Psoas muscle (tissue), 8 donors: ENCODE results near the gene BBX. TPM values are rescaled to one million over a fixed set of nuclear protein-coding genes. Genes with fewer than 3 reads are reported as not detected.

Source experiments
- ATAC-seq, 4 donors: fragments of 200-7000 bp; cut with Tn5 transposase; one replicate each; pipeline ENCODE4 v1.9.1; 2020; ENCODE audit warnings: moderate library complexity in 3 of 4, mild to moderate bottlenecking in 2 of 4
- DNase-seq, 2 donors: peaks; one replicate each; pipeline ENCODE4 v3.0.0-alpha.2; 2020
- H3K27ac ChIP-seq: fragments of 200-600 bp; one replicate; pipeline ENCODE4 v1.8.0; 2022
- H3K27me3 ChIP-seq, 3 donors: fragments of 200-600 bp in 1 of 3; one replicate each; pipeline versions ENCODE4 v1.6.1 to v1.8.0; 2013 to 2022; ENCODE audit warnings: low read length in 2 of 3, mild to moderate bottlenecking in 2 of 3, moderate library complexity in 1 of 3; ENCODE audit not compliant: insufficient read depth in 3 of 3
- H3K36me3 ChIP-seq, 2 donors: fragments of 200-600 bp in 1 of 2; one replicate each; pipeline versions ENCODE4 v1.6.1 to v1.8.0; 2013 to 2022; ENCODE audit warnings: low read depth in 1 of 2, mild to moderate bottlenecking in 1 of 2, moderate library complexity in 1 of 2; ENCODE audit not compliant: insufficient read depth in 1 of 2
- H3K4me1 ChIP-seq: fragments of 200-600 bp; one replicate; pipeline ENCODE4 v1.8.0; 2022
- H3K4me3 ChIP-seq: fragments of 200-600 bp; one replicate; pipeline ENCODE4 v1.8.0; 2022; ENCODE audit warnings: mild to moderate bottlenecking
- H3K9me3 ChIP-seq: fragments of 200-600 bp; one replicate; pipeline ENCODE4 v1.8.0; 2022
- WGBS, 3 donors: extraction: QIAGEN DNeasy Blood & Tissue Kit; methylation state at CpG; one replicate each; pipeline versions ENCODE4 v1.1.6 to v1.1.7; 2013; 5-methylcytosine and 5-hydroxymethylcytosine counted together
- intact Hi-C, 2 donors: fragments of 100-400 bp; cut with DNase I; formaldehyde crosslinking; loops; one replicate each; pipeline versions ENCODE4 v1.11.0 to v1.14.2; 2022
- polyA plus RNA-seq, 3 donors: library from polyadenylated mRNA; stranded (reverse); fragments of 200-250 nt; gene quantifications; one replicate each; pipeline ENCODE4 v1.2.3, GENCODE V29; 2013
- total RNA-seq, 4 donors: library from RNA; stranded (reverse); fragmentation: NEBNext Ultra II Directional in 2 of 4; extraction: Animal tissue kit (Norgen Biotek cat#: 25700) in 2 of 4; gene quantifications; one replicate each; pipeline versions ENCODE4 v1.2.1 to v1.2.4, GENCODE V29; 2021 to 2023
- TF ChIP-seq, protein P1 (sequence below): fragments of 200-600 bp; IDR thresholded peaks from one replicate; pipeline ENCODE4 v1.8.0; 2022; ENCODE audit warnings: antibody characterized with exemption
- donor health status: healthy with polysubstance abuse.
- donor health status: DM: no; HTN: no; CAD: no; lungs with moderate emphysema.
- donor health status: Bipolar disorder and iron deficiency.
- donor health status: healthy.
- donor health status: DM: yes; HTN: yes; CAD: no.
- donor health status: DM: no; HTN: no; CAD: no.
- donor health status: DM: no; HTN: no; CAD: no.
- donor health status: DM: yes; HTN: yes; CAD: no.

Gene BBX
- total and polyA plus RNA-seq, 7 donors, result 2.2 to 30.4 (median 16.2) TPM

DNA sequence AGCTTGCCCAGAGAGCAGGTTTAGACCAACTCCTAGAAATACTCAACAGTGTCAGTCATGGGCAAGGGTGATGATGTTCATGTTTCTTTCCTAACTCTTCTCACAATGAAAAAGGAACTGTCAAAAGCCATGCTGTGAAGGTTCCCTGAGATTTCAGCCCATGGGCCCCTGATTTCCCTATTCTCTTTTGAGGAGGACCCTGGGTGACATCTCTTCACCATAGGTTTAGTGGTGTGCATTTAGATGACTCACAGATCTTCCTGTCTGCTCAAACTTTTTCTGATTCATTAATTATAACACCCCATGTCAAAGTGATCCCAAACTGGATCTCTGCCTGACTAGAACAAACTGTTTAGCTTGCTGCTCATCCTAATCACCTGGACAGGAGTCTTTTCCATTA, 108.0 kb downstream of the BBX start:
- H3K4me3 ChIP-seq, result no peak overlapping the region
- no peak overlapping the region for H3K27ac ChIP-seq
- no peaks in the 10 kb centered on the region for H3K36me3 ChIP-seq
- no peaks in the 10 kb centered on the region for H3K9me3 ChIP-seq
- intact Hi-C loops, result no loop called here
- DNase-seq, result no peak
- H3K4me1 ChIP-seq, result peaks cover 7% of the 10 kb centered on the region
- ATAC-seq, result no peak
- no peaks in the 10 kb centered on the region for H3K27me3 ChIP-seq
- TF ChIP-seq, protein P1, sequence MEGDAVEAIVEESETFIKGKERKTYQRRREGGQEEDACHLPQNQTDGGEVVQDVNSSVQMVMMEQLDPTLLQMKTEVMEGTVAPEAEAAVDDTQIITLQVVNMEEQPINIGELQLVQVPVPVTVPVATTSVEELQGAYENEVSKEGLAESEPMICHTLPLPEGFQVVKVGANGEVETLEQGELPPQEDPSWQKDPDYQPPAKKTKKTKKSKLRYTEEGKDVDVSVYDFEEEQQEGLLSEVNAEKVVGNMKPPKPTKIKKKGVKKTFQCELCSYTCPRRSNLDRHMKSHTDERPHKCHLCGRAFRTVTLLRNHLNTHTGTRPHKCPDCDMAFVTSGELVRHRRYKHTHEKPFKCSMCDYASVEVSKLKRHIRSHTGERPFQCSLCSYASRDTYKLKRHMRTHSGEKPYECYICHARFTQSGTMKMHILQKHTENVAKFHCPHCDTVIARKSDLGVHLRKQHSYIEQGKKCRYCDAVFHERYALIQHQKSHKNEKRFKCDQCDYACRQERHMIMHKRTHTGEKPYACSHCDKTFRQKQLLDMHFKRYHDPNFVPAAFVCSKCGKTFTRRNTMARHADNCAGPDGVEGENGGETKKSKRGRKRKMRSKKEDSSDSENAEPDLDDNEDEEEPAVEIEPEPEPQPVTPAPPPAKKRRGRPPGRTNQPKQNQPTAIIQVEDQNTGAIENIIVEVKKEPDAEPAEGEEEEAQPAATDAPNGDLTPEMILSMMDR, result no peak

DNA sequence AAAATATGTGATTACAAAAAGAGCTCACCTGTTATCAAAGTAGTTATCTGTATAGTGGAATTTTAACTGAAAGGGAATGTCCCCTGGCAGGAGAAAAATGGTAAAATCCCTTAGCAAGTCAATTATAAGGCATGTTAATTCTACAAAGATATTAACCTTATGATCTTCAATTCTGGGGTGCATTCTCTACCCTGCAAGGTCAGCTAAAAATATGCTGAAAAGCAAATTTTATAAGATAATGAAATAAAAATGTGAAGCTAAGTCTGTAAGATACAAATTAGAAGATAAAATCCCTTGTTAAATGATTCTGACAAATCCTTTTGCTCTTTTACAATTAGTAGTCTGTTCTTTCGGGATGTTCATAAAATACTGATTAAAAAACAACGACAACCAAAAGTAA, 109.8 kb downstream of the BBX start:
- ATAC-seq (no peak), DNase-seq (no peak)
- Histone ChIP-seq H3K36me3 (no peaks in the 10 kb centered on the region), H3K4me3 (no peak overlapping the region), H3K27me3 (no peaks in the 10 kb centered on the region), H3K27ac (no peak overlapping the region), H3K4me1 (peaks cover 7% of the 10 kb centered on the region), H3K9me3 (no peaks in the 10 kb centered on the region)
- TF ChIP-seq, protein P1, result no peak
- 87 to 89% (median 87%) methylated on average over 2 of the region's 2 CpGs for WGBS, 3 donors
- intact Hi-C loops, result no loop called here

DNA sequence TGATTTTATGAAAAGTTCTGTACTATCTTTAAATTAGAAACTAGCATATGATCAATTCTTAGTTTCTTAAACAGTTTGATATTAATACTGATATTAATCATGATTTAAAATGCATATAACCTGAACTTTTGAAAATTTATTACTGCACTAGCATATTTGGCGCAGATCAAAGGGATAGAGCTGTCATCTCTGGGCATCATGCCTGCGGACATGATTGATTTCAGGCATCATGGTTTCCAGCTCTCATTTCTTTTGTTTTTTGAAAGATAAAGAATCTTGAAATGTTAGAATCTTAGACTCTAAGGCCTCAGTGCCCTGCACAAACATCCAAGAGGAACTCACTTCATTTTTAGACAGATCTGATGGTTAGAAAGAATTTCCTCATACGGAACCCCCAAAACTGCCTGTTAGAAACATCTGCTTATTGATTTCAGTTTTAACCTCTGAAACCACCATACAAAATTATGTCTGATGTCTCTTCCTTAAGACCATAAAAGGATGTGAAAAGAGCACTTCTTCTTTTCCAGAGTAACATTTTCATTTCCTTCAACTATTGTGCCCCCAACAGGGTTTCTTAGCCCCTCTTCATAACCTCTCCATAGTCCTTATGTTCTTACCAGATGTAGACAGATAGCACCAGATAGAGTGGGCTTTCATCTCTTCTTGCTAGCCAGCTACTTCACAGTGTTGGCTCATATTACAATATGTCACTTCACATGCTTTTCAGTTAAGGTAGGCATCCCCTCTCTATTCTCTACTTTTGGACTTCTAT, 110.8 kb downstream of the BBX start:
- Histone ChIP-seq H3K4me3 (no peak overlapping the region), H3K27ac (no peak overlapping the region), H3K27me3 (no peaks in the 10 kb centered on the region), H3K36me3 (no peaks in the 10 kb centered on the region), H3K9me3 (no peaks in the 10 kb centered on the region), H3K4me1 (peaks cover 7% of the 10 kb centered on the region)
- DNase-seq (no peak), ATAC-seq (no peak)
- 69 to 84% (median 76%) methylated on average over 3 of the region's 3 CpGs for WGBS, 3 donors
- TF ChIP-seq, protein P1, result no peak
- intact Hi-C loops, result no loop called here

DNA sequence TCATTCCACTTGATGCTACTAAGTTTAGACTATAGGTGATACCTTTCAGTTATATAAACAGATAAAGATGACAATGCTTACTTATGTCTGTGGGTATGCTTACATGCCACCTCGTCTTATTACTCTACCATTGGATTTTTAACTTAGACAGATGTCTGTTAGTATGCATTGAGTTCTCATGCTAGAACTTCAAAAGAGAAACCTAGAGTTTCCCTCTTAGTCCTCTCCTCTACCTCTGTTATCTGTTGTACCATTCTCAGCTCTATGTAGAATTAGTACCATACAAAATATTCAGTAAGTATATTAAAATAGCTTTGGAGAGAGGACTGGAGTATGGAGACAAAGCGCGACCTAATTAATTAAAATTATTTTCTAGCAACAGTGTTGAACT, 111.3 kb downstream of the BBX start:
- ATAC-seq (no peak), DNase-seq (no peak)
- Histone ChIP-seq H3K4me1 (peaks cover 7% of the 10 kb centered on the region), H3K9me3 (no peaks in the 10 kb centered on the region), H3K36me3 (no peaks in the 10 kb centered on the region), H3K4me3 (no peak overlapping the region), H3K27ac (no peak overlapping the region), H3K27me3 (no peaks in the 10 kb centered on the region)
- intact Hi-C loops, result no loop called here
- TF ChIP-seq, protein P1, result no peak
- 90 to 96% (median 96%) methylated on average over 3 of the region's 3 CpGs for WGBS, 3 donors
